Loucy (cell line): Measurements from ENCODE around the gene SNX24.

Experiments used
- H2AFZ ChIP-seq: fragments of 200-600 bp; sonication (generic); 2 replicates; pipeline ENCODE4 v1.6.0; 2016; ENCODE audit warnings: antibody characterized with exemption, mild to moderate bottlenecking, low read length, moderate library complexity
- H3F3A ChIP-seq: fragments of 200-600 bp; 2 replicates; pipeline ENCODE4 v1.6.0; 2016; ENCODE audit warnings: antibody characterized with exemption, low read depth, mild to moderate bottlenecking
- H3K27me3 ChIP-seq: fragments of 200-600 bp; sonication (generic); 2 replicates; pipeline ENCODE4 v1.6.1; 2014; ENCODE audit warnings: low read length, mild to moderate bottlenecking; ENCODE audit not compliant: insufficient read depth, poor library complexity, severe bottlenecking
- H3K36me3 ChIP-seq: fragments of 200-600 bp; sonication (generic); 2 replicates; pipeline ENCODE4 v1.6.1; 2016; ENCODE audit warnings: low read length; ENCODE audit not compliant: insufficient read depth
- H3K4me1 ChIP-seq: fragments of 200-600 bp; sonication (generic); 2 replicates; pipeline ENCODE4 v1.5.1; 2014; ENCODE audit warnings: low read length, mild to moderate bottlenecking; ENCODE audit not compliant: insufficient read depth, poor library complexity, severe bottlenecking
- H3K4me2 ChIP-seq: fragments of 200-600 bp; sonication (generic); 2 replicates; pipeline ENCODE4 v1.6.0; 2014; ENCODE audit warnings: antibody characterized with exemption, low read length, low read depth, mild to moderate bottlenecking; ENCODE audit not compliant: poor library complexity, severe bottlenecking
- H3K4me3 ChIP-seq: fragments of 200-600 bp; sonication (generic); 2 replicates; pipeline ENCODE4 v1.5.1; 2014; ENCODE audit warnings: low read length, mild to moderate bottlenecking, mixed read lengths; ENCODE audit not compliant: poor library complexity, severe bottlenecking
- H3K79me2 ChIP-seq: fragments of 200-600 bp; sonication (generic); 2 replicates; pipeline ENCODE4 v1.6.1; 2014; ENCODE audit warnings: low read length; ENCODE audit not compliant: insufficient read depth
- H3K9ac ChIP-seq: fragments of 200-600 bp; sonication (generic); 2 replicates; pipeline ENCODE4 v1.6.0; 2014; ENCODE audit warnings: mild to moderate bottlenecking, low read depth, low read length, moderate library complexity; ENCODE audit not compliant: poor library complexity, severe bottlenecking
- H3K9me2 ChIP-seq: fragments of 200-600 bp; sonication (generic); replicated peaks from 2 replicates; pipeline ENCODE4 v1.6.1; 2016; ENCODE audit warnings: low read depth, low read length, mixed read lengths
- H3K9me3 ChIP-seq: fragments of 200-600 bp; sonication (generic); 2 replicates; pipeline ENCODE4 v1.6.1; 2014; ENCODE audit warnings: mild to moderate bottlenecking, antibody characterized with exemption, low read length, low read depth; ENCODE audit not compliant: insufficient read depth
- H4K20me1 ChIP-seq: fragments of 200-600 bp; sonication (generic); 2 replicates; pipeline ENCODE4 v1.6.0; 2014; ENCODE audit warnings: antibody characterized with exemption, low read length, mild to moderate bottlenecking; ENCODE audit not compliant: insufficient read depth, poor library complexity, severe bottlenecking
- CTCF ChIP-seq: fragments of 200-600 bp; sonication (generic); conservative IDR thresholded peaks from 2 replicates; pipeline ENCODE4 v1.5.1; 2014; ENCODE audit warnings: mild to moderate bottlenecking, antibody characterized with exemption, low read length
- EZH2phosphoT487 ChIP-seq: fragments of 200-600 bp; IDR thresholded peaks from 2 replicates; pipeline ENCODE4 v1.6.1; 2018; ENCODE audit warnings: antibody characterized with exemption, mild to moderate bottlenecking, moderate library complexity, borderline replicate concordance

The SNX24 gene

GRCh38 chr5:122941737-122942136 lies 96.3 kb downstream of the SNX24 start:
- H3K9ac ChIP-seq = no peak overlapping the region
- no peaks in the 10 kb centered on the region for H3K9me3 ChIP-seq
- H3F3A ChIP-seq = no peaks in the 10 kb centered on the region
- no peak overlapping the region for H3K4me2 ChIP-seq
- H3K9me2 ChIP-seq = no peaks in the 10 kb centered on the region
- no peak for TF ChIP-seq CTCF
- TF ChIP-seq EZH2phosphoT487 = no peak
- H3K4me3 ChIP-seq = no peak overlapping the region
- H3K4me1 ChIP-seq = peaks cover 4% of the 10 kb centered on the region
- no peak overlapping the region for H2AFZ ChIP-seq
- H3K79me2 ChIP-seq = no peaks in the 10 kb centered on the region
- no peaks in the 10 kb centered on the region for H3K36me3 ChIP-seq
- H4K20me1 ChIP-seq = no peaks in the 10 kb centered on the region
- no peaks in the 10 kb centered on the region for H3K27me3 ChIP-seq

- H3K79me2 ChIP-seq = no peaks in the 10 kb centered on the region
- H3K9me3 ChIP-seq = no peaks in the 10 kb centered on the region
- H3F3A ChIP-seq = no peaks in the 10 kb centered on the region
- H3K27me3 ChIP-seq = no peaks in the 10 kb centered on the region
- no peak overlapping the region for H3K4me2 ChIP-seq
- TF ChIP-seq CTCF (no peak), EZH2phosphoT487 (no peak)
- H3K36me3 ChIP-seq = no peaks in the 10 kb centered on the region
- no peaks in the 10 kb centered on the region for H4K20me1 ChIP-seq
- H2AFZ ChIP-seq = no peak overlapping the region
- H3K9ac ChIP-seq = no peak overlapping the region
- peaks cover 4% of the 10 kb centered on the region for H3K4me1 ChIP-seq
- H3K9me2 ChIP-seq = no peaks in the 10 kb centered on the region
- no peak overlapping the region for H3K4me3 ChIP-seq
Observed at GRCh38 chr5:122942164-122942914, 96.9 kb downstream of the SNX24 start.

GRCh38 chr5:122943050-122943698 lies 97.8 kb downstream of the SNX24 start:
- no peak overlapping the region for H3K4me2 ChIP-seq
- no peaks in the 10 kb centered on the region for H3F3A ChIP-seq
- H3K27me3 ChIP-seq = no peaks in the 10 kb centered on the region
- no peaks in the 10 kb centered on the region for H3K9me3 ChIP-seq
- H3K9me2 ChIP-seq = no peaks in the 10 kb centered on the region
- no peaks in the 10 kb centered on the region for H3K36me3 ChIP-seq
- H4K20me1 ChIP-seq = no peaks in the 10 kb centered on the region
- no peak overlapping the region for H3K9ac ChIP-seq
- H2AFZ ChIP-seq = no peak overlapping the region
- H3K4me3 ChIP-seq = no peak overlapping the region
- H3K4me1 ChIP-seq = peaks cover 9% of the 10 kb centered on the region
- TF ChIP-seq CTCF = no peak
- no peak for TF ChIP-seq EZH2phosphoT487
- no peaks in the 10 kb centered on the region for H3K79me2 ChIP-seq
